Hypothalamus (tissue), 51 donors: ENCODE results near the gene GNAI3.
A peak's percentile ranks its signal among the peaks of the same experiment; 100 is the strongest.

ENCODE experiments used
- DNase-seq, 51 donors: peaks; one replicate each; lab custom pipeline; 2025; lab: John Stamatoyannopoulos, UW

GNAI3 gene

GRCh38 chr1:109523706-109524105 lies 24.7 kb upstream of the GNAI3 start:
- DNase-seq = no peak

DNA sequence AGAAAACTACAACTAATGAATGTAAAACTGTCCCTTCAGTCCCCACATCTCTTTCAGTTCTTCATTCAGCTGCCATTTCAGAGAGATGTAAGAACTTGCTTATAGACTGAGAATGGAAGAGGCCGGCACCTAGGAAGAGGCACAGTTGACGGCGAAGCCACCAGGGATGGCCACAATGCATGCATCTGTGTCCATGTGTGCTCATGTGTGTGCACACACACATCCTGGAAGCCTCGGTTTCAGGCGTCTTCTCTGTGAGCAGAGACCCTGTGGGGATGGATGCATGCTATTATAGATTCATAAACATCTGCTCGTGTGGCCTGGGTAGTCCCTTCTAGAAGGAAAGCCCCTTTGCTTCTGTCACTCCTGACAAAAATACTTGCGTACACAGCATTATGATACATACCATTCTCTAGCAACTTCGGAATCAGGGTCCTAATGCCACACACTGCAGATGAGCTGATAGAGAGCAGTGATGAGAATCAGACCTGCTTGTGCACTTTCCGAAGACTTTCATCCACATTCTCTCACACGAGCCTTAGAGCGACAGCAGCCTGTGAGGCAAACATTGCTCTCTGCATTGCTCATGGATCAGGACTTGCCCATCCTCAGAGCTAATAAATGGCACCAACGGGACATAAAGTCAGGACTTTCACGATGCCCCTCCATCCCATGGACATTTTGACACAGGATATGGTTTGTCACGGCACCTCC lies 21.2 kb upstream of the GNAI3 start:
- DNase-seq = no peak

- no peak for DNase-seq
These were observed 20.3 kb upstream of the GNAI3 start for GRCh38 chr1:109527846-109528695.

DNA sequence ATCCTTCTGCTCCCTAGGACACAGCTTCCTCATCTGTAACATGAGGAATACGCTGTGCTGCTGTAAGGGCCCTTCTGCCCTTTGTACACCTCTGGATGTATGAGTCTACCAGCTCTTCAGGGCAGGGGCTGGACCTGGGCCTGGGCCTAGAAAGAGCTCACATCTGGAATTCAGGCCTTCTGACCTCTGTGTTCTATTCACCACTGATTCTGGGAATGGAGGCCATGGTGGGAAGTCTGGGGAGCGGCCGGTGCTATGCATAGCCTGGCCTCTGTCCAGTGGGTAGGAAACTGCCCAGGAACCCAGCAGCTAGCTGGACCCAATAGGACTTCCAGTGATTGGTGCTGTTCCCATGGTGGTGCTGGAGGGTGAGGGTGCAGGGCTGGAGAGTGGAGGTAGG lies 19.7 kb upstream of the GNAI3 start:
- DNase-seq = no peak

DNA sequence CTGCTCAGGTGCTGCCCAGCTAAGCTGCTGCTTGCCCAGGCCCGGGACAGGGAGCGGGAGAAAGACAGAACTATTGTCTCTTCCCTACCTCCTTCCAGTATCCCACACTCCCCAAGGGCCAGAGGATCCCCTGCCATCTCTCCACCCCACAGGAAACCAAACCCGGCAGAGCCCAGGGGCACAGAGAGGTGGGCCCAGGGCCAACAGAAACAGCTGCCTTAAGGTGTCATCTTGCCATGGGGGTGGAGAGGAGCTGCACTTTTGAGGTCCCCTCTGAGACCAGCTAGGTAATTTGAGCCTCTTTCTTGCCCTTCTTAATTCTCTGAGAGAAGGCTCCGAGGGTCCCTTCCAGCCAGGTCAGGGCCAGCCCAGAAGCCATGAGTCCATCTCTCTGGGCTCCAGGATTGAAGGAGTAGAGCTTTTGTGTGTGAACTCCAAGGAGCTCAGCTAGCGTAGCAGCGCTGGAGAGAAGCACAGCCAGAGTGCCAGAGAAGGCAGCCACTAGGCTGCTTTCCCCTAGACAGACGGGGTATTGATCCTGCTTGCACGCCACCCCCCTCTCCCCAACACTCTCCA lies 18.4 kb upstream of the GNAI3 start:
- DNase-seq = peak in 5 of 51 donors; percentile 23 to 75 (median 61)

DNA sequence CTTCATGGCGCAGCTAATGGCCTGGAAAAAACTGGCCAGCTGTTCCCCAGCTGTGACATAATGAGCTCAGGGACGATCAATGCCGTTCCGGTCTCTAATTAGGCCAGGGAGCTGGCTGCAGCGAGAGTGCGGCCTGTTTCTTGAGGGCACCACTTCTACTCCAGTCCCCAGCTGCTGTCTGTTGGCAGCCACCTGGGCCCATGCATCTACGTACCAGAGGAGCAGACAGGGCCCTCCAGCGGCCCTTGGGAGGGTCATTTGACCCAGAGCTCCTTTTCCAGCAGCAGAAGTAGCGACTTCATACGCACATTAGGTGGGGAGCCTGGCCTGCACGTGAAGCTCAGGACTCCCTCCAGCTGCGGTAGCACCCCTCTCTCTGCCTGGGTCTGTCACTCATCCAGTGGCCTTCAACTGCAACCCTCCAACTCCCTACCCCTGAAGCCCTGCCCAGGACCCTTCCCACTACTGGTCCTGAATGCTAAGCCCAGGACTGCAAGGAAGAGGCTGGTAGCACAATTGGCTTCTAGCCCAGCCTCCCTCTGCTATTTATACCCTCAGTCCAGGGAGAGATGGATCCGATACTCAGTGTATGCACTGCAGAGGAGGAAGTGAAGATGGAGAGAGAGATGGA lies 17.8 kb upstream of the GNAI3 start:
- peak in 25 of 51 donors; percentile 18 to 78 (median 47) for DNase-seq

DNA sequence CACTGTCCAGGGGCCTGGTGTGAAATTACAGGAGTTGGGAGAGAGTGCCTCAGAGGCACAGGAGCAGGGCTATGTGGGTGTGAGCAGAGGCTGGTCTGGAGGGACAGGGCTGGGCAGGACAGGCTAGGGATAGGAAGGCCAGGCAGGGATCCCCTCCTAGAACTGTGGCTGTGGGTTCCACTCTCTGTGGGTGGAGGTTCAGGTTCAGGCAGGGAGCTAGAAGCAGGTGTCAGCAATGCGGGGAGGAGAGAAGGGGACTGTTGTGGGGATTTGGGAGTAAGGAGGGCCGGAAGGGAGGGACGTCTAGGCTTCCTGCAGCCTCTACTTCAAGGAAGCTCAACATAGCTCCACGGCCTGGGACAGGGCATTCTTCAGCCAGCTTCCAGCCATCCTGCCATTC lies 17.0 kb upstream of the GNAI3 start:
- no peak for DNase-seq

GRCh38 chr1:109531826-109532364 lies 16.5 kb upstream of the GNAI3 start:
- DNase-seq = no peak

DNA sequence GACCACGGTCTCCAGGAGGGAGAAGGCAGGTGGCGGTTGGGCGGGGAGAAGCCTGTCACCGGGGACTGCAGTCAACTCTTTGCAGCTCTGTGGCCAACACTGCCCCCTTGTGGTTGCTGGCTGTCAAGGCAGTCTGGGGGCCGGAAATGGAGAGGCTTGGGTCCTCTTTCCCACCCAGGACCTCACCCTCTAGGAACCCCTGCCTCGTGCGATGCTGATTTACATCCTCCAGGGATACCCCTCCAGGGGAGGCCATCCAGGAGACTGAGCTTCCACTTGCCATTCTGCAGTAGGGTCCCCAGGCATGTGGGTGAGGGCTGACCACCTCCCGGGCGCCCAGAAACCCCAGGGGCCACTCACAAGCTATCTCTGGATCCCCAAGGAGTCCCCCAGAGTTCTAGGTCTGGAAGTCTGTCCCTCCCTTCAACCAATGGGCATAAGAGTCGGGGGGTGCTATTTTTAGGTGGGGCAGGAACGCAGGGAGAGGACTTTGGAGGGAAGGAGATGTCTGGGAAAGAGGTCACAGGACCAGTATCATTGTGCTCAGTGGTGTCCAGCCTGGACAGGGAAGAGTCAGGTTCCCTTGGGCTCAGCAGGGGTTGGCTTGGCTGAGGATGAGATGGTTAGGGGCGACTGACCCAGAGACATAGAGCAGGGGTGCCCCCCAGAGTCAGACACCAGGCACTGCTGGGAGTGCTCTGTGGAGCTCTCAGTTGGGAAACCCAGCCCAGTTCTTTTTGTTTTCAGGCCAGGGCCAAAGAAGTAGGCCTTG lies 15.9 kb upstream of the GNAI3 start:
- peak; percentile 32 to 90 (median 72) for DNase-seq

DNA sequence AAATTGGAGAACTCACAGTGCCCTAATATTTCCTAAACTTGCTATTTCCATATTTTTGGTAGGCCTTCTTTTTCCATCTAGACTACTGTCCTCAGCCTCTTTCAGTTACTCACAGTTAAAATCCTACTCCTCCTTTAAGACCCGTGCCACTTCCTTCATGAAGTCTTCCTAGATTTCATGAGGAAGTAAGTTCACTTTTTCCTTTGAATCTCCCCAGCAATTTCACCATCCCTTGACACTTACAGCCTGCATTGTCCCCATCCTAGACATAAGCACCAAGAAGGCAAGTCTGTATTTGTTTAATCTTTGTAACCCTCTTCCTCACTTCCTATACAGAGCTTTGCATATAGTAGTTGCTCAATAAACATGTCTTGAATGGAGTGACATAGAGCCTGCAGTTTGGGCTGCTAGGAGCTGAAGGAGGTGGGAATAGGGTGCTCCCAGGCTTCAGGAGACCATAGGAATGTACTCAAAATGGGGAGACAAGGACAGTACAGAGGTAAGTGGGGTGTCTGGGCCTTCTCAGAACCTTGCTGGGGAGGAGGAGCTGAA lies 14.0 kb upstream of the GNAI3 start:
- DNase-seq = no peak

DNA sequence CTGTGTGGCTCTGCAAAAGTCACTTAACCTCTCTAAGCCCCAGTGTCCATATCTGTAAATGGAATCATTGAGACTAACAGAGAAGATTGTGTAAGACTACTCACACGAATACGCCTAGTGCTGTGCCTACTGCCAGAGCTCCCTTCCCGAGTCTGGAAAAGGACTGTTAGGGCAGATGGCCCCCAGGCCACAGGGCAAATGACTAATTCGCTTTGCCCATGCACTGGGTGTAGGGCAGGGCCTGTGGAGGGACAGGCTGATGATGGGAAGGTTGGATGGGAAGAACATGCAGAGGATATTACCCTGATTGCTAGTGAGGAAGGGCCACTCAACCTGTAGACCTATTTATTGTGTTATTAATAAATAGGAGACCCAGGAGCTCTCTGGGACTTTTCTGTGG lies 12.9 kb upstream of the GNAI3 start:
- peak in 1 of 51 donors; percentile 54 for DNase-seq

GRCh38 chr1:109535971-109536491 lies 12.4 kb upstream of the GNAI3 start:
- DNase-seq = peak in 39 of 51 donors; percentile 13 to 82 (median 54)

GRCh38 chr1:109537450-109538178 lies 10.8 kb upstream of the GNAI3 start:
- DNase-seq = no peak

- no peak for DNase-seq
These were observed 9.4 kb upstream of the GNAI3 start for GRCh38 chr1:109538827-109539555.

DNA sequence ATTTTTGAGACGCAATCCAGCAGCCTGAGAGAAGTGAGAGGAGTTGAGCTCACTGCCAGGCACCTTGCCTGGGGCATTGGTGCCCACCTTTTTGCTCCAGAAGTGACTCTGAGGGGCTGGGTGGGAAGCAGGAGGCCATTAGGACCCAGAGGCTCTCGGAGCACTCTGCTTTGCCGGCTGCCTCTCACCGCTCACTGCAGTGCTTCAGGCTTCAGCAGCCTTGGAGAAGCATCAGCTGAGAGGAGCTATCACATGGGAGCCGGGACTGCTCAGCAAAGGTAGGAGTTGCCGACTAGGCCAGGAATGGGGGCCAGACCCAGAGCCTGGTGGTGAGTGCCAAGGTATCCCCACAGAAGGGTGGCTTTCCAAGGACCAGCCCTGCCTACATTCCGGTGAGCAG lies 8.7 kb upstream of the GNAI3 start, which contains the start of gene GPR61:
Gene GPR61 (plus strand): TSS at position 197 of the 400 bp plus-strand sequence. CDS start 3,151 bp downstream, outside the sequence.
- peak in 22 of 51 donors; percentile 13 to 67 (median 31) for DNase-seq

- peak in 10 of 51 donors; percentile 10 to 43 (median 20) for DNase-seq
These were observed 7.3 kb upstream of the GNAI3 start for GRCh38 chr1:109541102-109541501.

- DNase-seq = no peak
These were observed 5.8 kb upstream of the GNAI3 start for GRCh38 chr1:109542657-109543056.
